Upper lobe of left lung (tissue), 4 donors: ENCODE data around the gene B3GLCT.

Experiments
- EP300 ChIP-seq, 4 donors: sonication (generic); formaldehyde crosslinking; IDR thresholded peaks; one replicate each; pipeline ENCODE4 v1.5.1; 2017; ENCODE audit warnings: antibody characterized with exemption in 4 of 4, control low read depth in 2 of 4
- POLR2AphosphoS5 ChIP-seq, 2 donors: sonication (generic); formaldehyde crosslinking; IDR thresholded peaks; one replicate each; pipeline ENCODE4 v1.5.1; 2017; ENCODE audit warnings: antibody characterized with exemption in 2 of 2

GRCh38 chr13:31349156-31349555 is 149.4 kb downstream of the B3GLCT start:
- TF ChIP-seq POLR2AphosphoS5 (IDR thresholded peaks at IDR 0.05) = no peak
- TF ChIP-seq EP300 (IDR thresholded peaks at IDR 0.05) = no peak
